HepG2 (cell line): ENCODE results near the gene TXNIP. TPM values are rescaled to one million over a fixed set of nuclear protein-coding genes. Genes with fewer than 3 reads are reported as not detected.

Experiments used
- ATAC-seq: fragments of 200-7000 bp; cut with Tn5 transposase; 3 replicates; pipeline ENCODE4 v1.9.1; 2020; ENCODE audit warnings: mild to moderate bottlenecking, moderate library complexity
- BruUV-seq: library from RNA; stranded (reverse); fragments of 400-500 nt; replicated peaks from 2 replicates; lab custom pipeline; 2021; lab: Mats Ljungman, UMichigan
- CTCF ChIA-PET: fragments of 300-600 bp; formaldehyde crosslinking; extraction: SDS; loops from one replicate; lab custom pipeline; 2021; ENCODE audit warnings: low total read pairs, inconsistent platforms, low intra/inter-chr PET ratio; lab: Yijun Ruan, JAX
- POLR2A ChIA-PET: fragments of 350-600 bp; sonication (Branson Sonifier 250); formaldehyde crosslinking; loops from one replicate; lab custom pipeline; 2020; ENCODE audit warnings: antibody characterized with exemption, inconsistent platforms; lab: Yijun Ruan, JAX
- DNase-seq: peaks from one replicate; pipeline ENCODE4 v3.0.0-alpha.2; 2015; ENCODE audit warnings: low spot score
- FAIRE-seq: peaks from 3 replicates; lab custom pipeline; 2011; peaks lifted over from hg19 to GRCh38; lab: Jason Lieb, UNC
- H2AFZ ChIP-seq: one replicate; pipeline ENCODE4 v1.6.1; 2011; ENCODE audit warnings: low read length, inconsistent platforms
- H3K27ac ChIP-seq: fragments of 300-600 bp; 3 replicates; pipeline ENCODE4 v1.8.0; 2011; ENCODE audit warnings: mixed run types, mild to moderate bottlenecking, mixed read lengths, low read length, inconsistent platforms; ENCODE audit not compliant: insufficient read depth; ENCODE audit errors: extremely low read length
- H3K27me3 ChIP-seq, 2 experiments: fragments of 200-600 bp in 1 of 2; 2 replicates in 1 of 2; 3 replicates in 1 of 2; pipeline versions ENCODE4 v1.6.0 to v1.8.0; 2011; ENCODE audit warnings: low read length in 2 of 2, mild to moderate bottlenecking in 2 of 2, moderate library complexity in 2 of 2, inconsistent platforms in 1 of 2; ENCODE audit not compliant: insufficient read depth in 2 of 2, control insufficient read depth in 1 of 2
- H3K36me3 ChIP-seq, 2 experiments: fragments of 200-600 bp in 1 of 2; replicated peaks in 1 of 2; 2 replicates in 1 of 2; 3 replicates in 1 of 2; pipeline versions ENCODE4 v1.5.1 to v1.8.0; 2011; ENCODE audit warnings: low read length in 2 of 2, inconsistent platforms in 1 of 2; ENCODE audit not compliant: insufficient read depth in 2 of 2, control insufficient read depth in 1 of 2
- H3K4me1 ChIP-seq: 2 replicates; pipeline ENCODE4 v1.5.1; 2012; ENCODE audit warnings: low read length, inconsistent platforms; ENCODE audit not compliant: insufficient read depth
- H3K4me2 ChIP-seq: 2 replicates; pipeline ENCODE4 v1.6.0; 2011; ENCODE audit warnings: low read depth, low read length, inconsistent platforms
- H3K4me3 ChIP-seq, 3 experiments: fragments of 200-600 bp in 1 of 3; sonication (generic), shearing (Covaris generic) in 1 of 3; replicated peaks in 1 of 3; 2 replicates each; pipeline ENCODE4 v1.5.1; 2011 to 2016; ENCODE audit warnings: low read length in 3 of 3, inconsistent platforms in 2 of 3, low read depth in 2 of 3, mild to moderate bottlenecking in 2 of 3, control low read depth in 1 of 3, mixed read lengths in 1 of 3; ENCODE audit not compliant: insufficient read depth in 1 of 3
- H3K79me2 ChIP-seq: one replicate; pipeline ENCODE4 v1.6.1; 2011; ENCODE audit warnings: low read length, inconsistent platforms; ENCODE audit not compliant: insufficient read depth
- H3K9ac ChIP-seq: 2 replicates; pipeline ENCODE4 v1.6.0; 2011; ENCODE audit warnings: mild to moderate bottlenecking, low read depth, low read length, inconsistent platforms; ENCODE audit not compliant: insufficient read depth
- H3K9me3 ChIP-seq: 2 replicates; pipeline ENCODE4 v1.5.1; 2012; ENCODE audit warnings: mild to moderate bottlenecking, low read length
- H4K20me1 ChIP-seq: 2 replicates; pipeline ENCODE4 v1.6.0; 2011; ENCODE audit warnings: inconsistent platforms, mild to moderate bottlenecking, low read length, moderate library complexity; ENCODE audit not compliant: insufficient read depth
- PAF1 ChIP-seq: IDR thresholded peaks from 2 replicates; pipeline ENCODE4 v1.6.1; 2016; ENCODE audit warnings: missing genetic modification reagents, missing compliant biosample characterization
- PHF5A ChIP-seq: IDR thresholded peaks from one replicate; pipeline ENCODE4 v1.6.1; 2018; ENCODE audit warnings: low read depth, missing genetic modification reagents; ENCODE audit not compliant: unreplicated experiment
- POLR2A ChIP-seq, 2 experiments: IDR thresholded peaks; 2 replicates each; pipeline ENCODE4 v1.6.1; 2011; ENCODE audit warnings: low read depth in 2 of 2, low read length in 2 of 2, mild to moderate bottlenecking in 1 of 2, moderate library complexity in 1 of 2; ENCODE audit not compliant: insufficient read depth in 1 of 2
- POLR2AphosphoS5 ChIP-seq: IDR thresholded peaks from 2 replicates; pipeline ENCODE4 v1.6.1; 2012; ENCODE audit warnings: low read depth, low read length
- ZFP36L1 ChIP-seq: sonication (generic); formaldehyde crosslinking; IDR thresholded peaks from 2 replicates; pipeline ENCODE4 v1.8.0; 2022; ENCODE audit warnings: mild to moderate bottlenecking, missing genetic modification reagents, moderate library complexity
- ZMYM3 ChIP-seq: sonication (generic); formaldehyde crosslinking; IDR thresholded peaks from 2 replicates; pipeline ENCODE4 v1.5.1; 2020; ENCODE audit warnings: mild to moderate bottlenecking, missing genetic modification reagents
- ZNF329 ChIP-seq: sonication (generic); formaldehyde crosslinking; IDR thresholded peaks from 2 replicates; pipeline ENCODE4 v1.9.0; 2021; ENCODE audit warnings: low read depth, mild to moderate bottlenecking, missing genetic modification reagents
- ZNF350 ChIP-seq: sonication (generic); formaldehyde crosslinking; IDR thresholded peaks from 2 replicates; pipeline ENCODE4 v1.4.0; 2020; ENCODE audit warnings: mild to moderate bottlenecking, low read depth, missing genetic modification reagents, borderline replicate concordance
- ZNF841 ChIP-seq: sonication (generic); formaldehyde crosslinking; IDR thresholded peaks from 2 replicates; pipeline ENCODE4 v1.8.1; 2023; ENCODE audit warnings: missing genetic modification reagents, borderline replicate concordance
- WGBS: methylation state at CpG from one replicate; pipeline ENCODE4 v1.1.6; 2017; ENCODE audit warnings: low lambda C conversion rate; 5-methylcytosine and 5-hydroxymethylcytosine counted together
- in situ Hi-C: cut with HindIII; loops from 2 replicates; pipeline ENCODE4 v1.10.0; 2017; ENCODE audit warnings: low pct_unique_long_range_greater_than_20kb; ENCODE audit not compliant: extremely low pct_ligation_motif_present
- intact Hi-C: fragments of 100-400 bp; cut with micrococcal nuclease; formaldehyde crosslinking; loops from one replicate; pipeline ENCODE4 v1.10.0; 2022; ENCODE audit not compliant: unreplicated experiment
- polyA plus RNA-seq, 8 experiments: library from polyadenylated mRNA; depleted of rRNA in 3 of 8; stranded (reverse) in 7 of 8; unstranded in 1 of 8; fragments of >200 nt; fragmentation: Illumina TruSeq in 4 of 8; extraction: Trizol in 4 of 8; gene quantifications; 2 replicates each; pipeline versions ENCODE4 v1.2.1 to v1.2.3, GENCODE V29; 2011 to 2016; ENCODE audit warnings: low read depth in 4 of 8, missing spikeins in 1 of 8, mixed read lengths in 1 of 8; ENCODE audit not compliant: insufficient read depth in 1 of 8
- total RNA-seq, 5 experiments: library from RNA; depleted of rRNA; stranded (reverse); fragments of >200 nt; fragmentation: Illumina TruSeq; extraction: Trizol; gene quantifications; 2 replicates each; pipeline ENCODE4 v1.2.3, GENCODE V29; 2016; ENCODE audit warnings: low read depth in 1 of 5
- TF ChIP-seq, protein P1 (sequence below): sonication (generic); formaldehyde crosslinking; IDR thresholded peaks from 2 replicates; pipeline ENCODE4 v1.4.0; 2020; ENCODE audit warnings: missing genetic modification reagents
- TF ChIP-seq, protein P2 (sequence below): IDR thresholded peaks from 2 replicates; pipeline ENCODE4 v1.6.1; 2016; ENCODE audit warnings: mild to moderate bottlenecking
- TF ChIP-seq, protein P3 (sequence below): IDR thresholded peaks from 2 replicates; pipeline ENCODE4 v1.6.1; 2016; ENCODE audit warnings: low read depth

TXNIP gene
- total and polyA plus RNA-seq, 2 of the 13 experiments (the other 11 are each of a cell fraction or from before 2014, with no cell fraction given), result 24.4 to 237 TPM

DNA sequence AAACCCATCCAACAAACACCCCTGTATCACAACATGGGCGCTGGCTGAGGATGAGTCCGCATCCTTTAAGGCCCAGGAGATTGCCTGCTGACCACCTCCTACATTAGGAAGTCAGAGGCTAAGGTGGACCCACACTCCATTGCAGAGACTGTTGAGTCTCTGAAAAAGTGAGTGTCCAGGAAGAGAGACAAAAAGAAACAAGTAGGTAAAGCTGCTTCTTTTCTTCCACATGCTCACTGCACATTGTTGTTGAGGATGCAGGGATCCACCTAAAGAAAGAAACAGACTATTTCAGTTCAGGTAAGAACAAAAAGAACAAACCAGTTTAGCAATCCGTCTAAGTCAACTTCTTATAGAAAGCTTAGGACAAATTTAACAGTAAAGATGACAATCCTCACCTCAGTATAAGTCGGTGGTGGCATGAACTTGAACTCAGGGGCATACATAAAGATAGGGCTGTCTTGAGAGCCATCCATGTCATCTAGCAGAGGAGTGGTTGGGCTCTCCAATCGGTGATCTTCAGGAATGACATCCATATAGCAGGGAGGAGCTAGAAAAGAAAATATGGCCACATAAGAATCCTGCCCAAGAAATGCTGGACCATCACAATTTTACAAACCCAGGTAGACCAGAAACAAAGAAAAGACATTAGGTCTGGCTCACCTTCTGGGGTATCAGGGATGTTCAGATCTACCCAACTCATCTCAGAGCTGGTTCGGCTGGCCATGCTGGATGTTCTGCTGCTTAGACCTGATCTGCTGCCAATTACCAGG is 2.6 kb downstream of the TXNIP start:
- Histone ChIP-seq H3K27ac (no peak overlapping the region), H3K4me3 (peak overlapping the region in 2 of 3 experiments; percentile 91 to 98; a peak in 4 of 6 replicates), H3K4me2 (peak overlapping the region; percentile 97), H3K9me3 (no peaks in the 10 kb centered on the region), H3K36me3 (peaks cover 2 to 22% of the 10 kb centered on the region in 2 experiments; a peak in 3 of 5 replicates), H3K9ac (peak overlapping the region; percentile 93; the same call in 1 of the 2 replicates), H3K4me1 (peaks cover 69% of the 10 kb centered on the region), H2AFZ (no peak overlapping the region), H3K27me3 (no peaks in the 10 kb centered on the region; a peak in 1 of 5 replicates), H4K20me1 (peaks cover 50% of the 10 kb centered on the region), H3K79me2 (peaks cover 33% of the 10 kb centered on the region)
- FAIRE-seq (no peak), DNase-seq (no peak), ATAC-seq (no peak)
- ChIA-PET CTCF (no interaction called here), POLR2A (interaction anchor here (0.8 to 2.6 kb wide), 2 partner anchors 10 to 30 kb away, joined by 3 to 11 read pairs; partner anchors contain the start of genes ANKRD34A and POLR3GL)
- intact Hi-C loops, result no loop called here
- no TSS peak for BruUV-seq
- TF ChIP-seq ZNF350 (no peak), ZFP36L1 (CRISPR knock-in tag) (0 out of 2 replicates have a peak, but pooled peaks have one; percentile 20), ZMYM3 (no peak), ZNF329 (CRISPR knock-in tag) (no peak), PHF5A (CRISPR knock-in tag) (peak; percentile 53), PAF1 (CRISPR knock-in tag) (peak; percentile 48; the same call in 1 of the 2 replicates), POLR2AphosphoS5 (peak; percentile 32), ZNF841 (CRISPR knock-in tag) (0 out of 2 replicates have a peak, but pooled peaks have one; percentile 29), POLR2A (IDR thresholded peaks at IDR 0.05; ENCODE audit: insufficient read depth in 1 of 2, low read depth in 2 of 2, low read length in 2 of 2) (peak in 1 of 2 experiments; percentile 35; a peak in 1 of 4 replicates)
- TF ChIP-seq, protein P1, sequence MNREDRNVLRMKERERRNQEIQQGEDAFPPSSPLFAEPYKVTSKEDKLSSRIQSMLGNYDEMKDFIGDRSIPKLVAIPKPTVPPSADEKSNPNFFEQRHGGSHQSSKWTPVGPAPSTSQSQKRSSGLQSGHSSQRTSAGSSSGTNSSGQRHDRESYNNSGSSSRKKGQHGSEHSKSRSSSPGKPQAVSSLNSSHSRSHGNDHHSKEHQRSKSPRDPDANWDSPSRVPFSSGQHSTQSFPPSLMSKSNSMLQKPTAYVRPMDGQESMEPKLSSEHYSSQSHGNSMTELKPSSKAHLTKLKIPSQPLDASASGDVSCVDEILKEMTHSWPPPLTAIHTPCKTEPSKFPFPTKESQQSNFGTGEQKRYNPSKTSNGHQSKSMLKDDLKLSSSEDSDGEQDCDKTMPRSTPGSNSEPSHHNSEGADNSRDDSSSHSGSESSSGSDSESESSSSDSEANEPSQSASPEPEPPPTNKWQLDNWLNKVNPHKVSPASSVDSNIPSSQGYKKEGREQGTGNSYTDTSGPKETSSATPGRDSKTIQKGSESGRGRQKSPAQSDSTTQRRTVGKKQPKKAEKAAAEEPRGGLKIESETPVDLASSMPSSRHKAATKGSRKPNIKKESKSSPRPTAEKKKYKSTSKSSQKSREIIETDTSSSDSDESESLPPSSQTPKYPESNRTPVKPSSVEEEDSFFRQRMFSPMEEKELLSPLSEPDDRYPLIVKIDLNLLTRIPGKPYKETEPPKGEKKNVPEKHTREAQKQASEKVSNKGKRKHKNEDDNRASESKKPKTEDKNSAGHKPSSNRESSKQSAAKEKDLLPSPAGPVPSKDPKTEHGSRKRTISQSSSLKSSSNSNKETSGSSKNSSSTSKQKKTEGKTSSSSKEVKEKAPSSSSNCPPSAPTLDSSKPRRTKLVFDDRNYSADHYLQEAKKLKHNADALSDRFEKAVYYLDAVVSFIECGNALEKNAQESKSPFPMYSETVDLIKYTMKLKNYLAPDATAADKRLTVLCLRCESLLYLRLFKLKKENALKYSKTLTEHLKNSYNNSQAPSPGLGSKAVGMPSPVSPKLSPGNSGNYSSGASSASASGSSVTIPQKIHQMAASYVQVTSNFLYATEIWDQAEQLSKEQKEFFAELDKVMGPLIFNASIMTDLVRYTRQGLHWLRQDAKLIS (CRISPR knock-in tag), result peak; percentile 72
- TF ChIP-seq, protein P2, sequence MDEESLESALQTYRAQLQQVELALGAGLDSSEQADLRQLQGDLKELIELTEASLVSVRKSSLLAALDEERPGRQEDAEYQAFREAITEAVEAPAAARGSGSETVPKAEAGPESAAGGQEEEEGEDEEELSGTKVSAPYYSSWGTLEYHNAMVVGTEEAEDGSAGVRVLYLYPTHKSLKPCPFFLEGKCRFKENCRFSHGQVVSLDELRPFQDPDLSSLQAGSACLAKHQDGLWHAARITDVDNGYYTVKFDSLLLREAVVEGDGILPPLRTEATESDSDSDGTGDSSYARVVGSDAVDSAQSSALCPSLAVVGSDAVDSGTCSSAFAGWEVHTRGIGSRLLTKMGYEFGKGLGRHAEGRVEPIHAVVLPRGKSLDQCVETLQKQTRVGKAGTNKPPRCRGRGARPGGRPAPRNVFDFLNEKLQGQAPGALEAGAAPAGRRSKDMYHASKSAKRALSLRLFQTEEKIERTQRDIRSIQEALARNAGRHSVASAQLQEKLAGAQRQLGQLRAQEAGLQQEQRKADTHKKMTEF (CRISPR knock-in tag), result 0 out of 2 replicates have a peak, but pooled peaks have one; percentile 14
- TF ChIP-seq, protein P3, sequence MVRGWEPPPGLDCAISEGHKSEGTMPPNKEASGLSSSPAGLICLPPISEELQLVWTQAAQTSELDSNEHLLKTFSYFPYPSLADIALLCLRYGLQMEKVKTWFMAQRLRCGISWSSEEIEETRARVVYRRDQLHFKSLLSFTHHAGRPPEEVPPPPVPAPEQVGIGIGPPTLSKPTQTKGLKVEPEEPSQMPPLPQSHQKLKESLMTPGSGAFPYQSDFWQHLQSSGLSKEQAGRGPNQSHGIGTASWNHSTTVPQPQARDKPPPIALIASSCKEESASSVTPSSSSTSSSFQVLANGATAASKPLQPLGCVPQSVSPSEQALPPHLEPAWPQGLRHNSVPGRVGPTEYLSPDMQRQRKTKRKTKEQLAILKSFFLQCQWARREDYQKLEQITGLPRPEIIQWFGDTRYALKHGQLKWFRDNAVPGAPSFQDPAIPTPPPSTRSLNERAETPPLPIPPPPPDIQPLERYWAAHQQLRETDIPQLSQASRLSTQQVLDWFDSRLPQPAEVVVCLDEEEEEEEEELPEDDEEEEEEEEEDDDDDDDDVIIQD, result 0 out of 2 replicates have a peak, but pooled peaks have one; percentile 17
- WGBS, result 63% methylated on average over 6 of the region's 6 CpGs
- in situ Hi-C loops, result no loop called here
